ENCODE measurements around the gene KIRREL1.

KIRREL1 gene

GRCh38 chr1:158019171-158019868 is 25.9 kb downstream of the KIRREL1 start:
- no peak overlapping the region for H3K27ac ChIP-seq

GRCh38 chr1:158020259-158020885 is 26.9 kb downstream of the KIRREL1 start:
- TF ChIP-seq ZFX (IDR thresholded peaks at IDR 0.05) (no peak), CTCF (conservative IDR thresholded peaks at IDR 0.05) (no peak)
- H3K27ac ChIP-seq: no peak overlapping the region

More at GRCh38 chr1:158019171-158019868, 25.9 kb downstream of the KIRREL1 start:
- TF ChIP-seq ZFX (IDR thresholded peaks at IDR 0.05) (no peak), CTCF (conservative IDR thresholded peaks at IDR 0.05) (no peak)

- no peak for TF ChIP-seq CTCF (conservative IDR thresholded peaks at IDR 0.05)
- no peak for TF ChIP-seq ZFX (IDR thresholded peaks at IDR 0.05)
- no peak overlapping the region for H3K27ac ChIP-seq
Measured at GRCh38 chr1:158020886-158021620, 27.6 kb downstream of the KIRREL1 start.

- H3K27ac ChIP-seq: no peak overlapping the region
- no peak for TF ChIP-seq ZFX (IDR thresholded peaks at IDR 0.05)
- TF ChIP-seq CTCF (conservative IDR thresholded peaks at IDR 0.05): no peak
Measured at GRCh38 chr1:158021721-158022120, 28.3 kb downstream of the KIRREL1 start.

GRCh38 chr1:158022554-158023312 is 29.3 kb downstream of the KIRREL1 start:
- H3K27ac ChIP-seq: no peak overlapping the region
- no peak for TF ChIP-seq CTCF (conservative IDR thresholded peaks at IDR 0.05)
- no peak for TF ChIP-seq ZFX (IDR thresholded peaks at IDR 0.05)

- TF ChIP-seq CTCF (conservative IDR thresholded peaks at IDR 0.05): no peak
- no peak overlapping the region for H3K27ac ChIP-seq
Measured at GRCh38 chr1:158024737-158025136, 31.3 kb downstream of the KIRREL1 start.

Data from C4-2B (cell line).